Thoracic aorta (tissue), 2 donors: ENCODE results near the gene RAB9B. TPM values are rescaled to one million over a fixed set of nuclear protein-coding genes. Genes with fewer than 3 reads are reported as not detected.
A peak's percentile ranks its signal among the peaks of the same experiment; 100 is the strongest.

Source experiments
- ATAC-seq: fragments of 150-250 bp; one replicate; pipeline ENCODE4 v1.8.0; 2017; ENCODE audit warnings: low read depth; ENCODE audit not compliant: insufficient number of reproducible peaks, low FRiP score
- DNase-seq: peaks from one replicate; pipeline ENCODE4 v3.0.0-alpha.2; 2020; ENCODE audit warnings: low spot score
- H3K27ac ChIP-seq, 2 donors: fragments of 200-600 bp; sonication (generic); 1 replicate in 1 of 2; 2 replicates in 1 of 2; pipeline ENCODE4 v1.5.1; 2016; ENCODE audit warnings: mild to moderate bottlenecking in 2 of 2, moderate library complexity in 2 of 2
- H3K27me3 ChIP-seq: fragments of 200-600 bp; sonication (generic); replicated peaks from 2 replicates; pipeline ENCODE4 v1.6.0; 2016; ENCODE audit warnings: mild to moderate bottlenecking; ENCODE audit not compliant: insufficient read depth
- H3K36me3 ChIP-seq: fragments of 200-600 bp; sonication (generic); one replicate; pipeline ENCODE4 v1.5.1; 2016
- H3K4me1 ChIP-seq, 2 donors: fragments of 200-600 bp; sonication (generic); 1 replicate in 1 of 2; 2 replicates in 1 of 2; pipeline versions ENCODE4 v1.5.1 to v1.6.0; 2016; ENCODE audit warnings: low read depth in 2 of 2, mild to moderate bottlenecking in 1 of 2; ENCODE audit not compliant: control insufficient read depth in 1 of 2
- H3K4me3 ChIP-seq: fragments of 200-600 bp; sonication (generic); 2 replicates; pipeline ENCODE4 v1.5.1; 2016; ENCODE audit warnings: mild to moderate bottlenecking
- H3K9me3 ChIP-seq: fragments of 200-600 bp; sonication (generic); 2 replicates; pipeline ENCODE4 v1.5.1; 2016
- CTCF ChIP-seq: fragments of 200-600 bp; sonication (generic); IDR thresholded peaks from one replicate; pipeline ENCODE4 v1.5.1; 2019; ENCODE audit warnings: antibody characterized with exemption
- total RNA-seq, 2 donors: library from RNA; depleted of rRNA; stranded (reverse); fragments of >200 nt; gene quantifications; one replicate each; pipeline versions ENCODE4 v1.1.0 to v1.2.3, GENCODE V29; 2016

Gene RAB9B
- total RNA-seq, 2 donors from 2014 or later: 6.8 to 7.7 TPM

GRCh38 chrX:103864149-103864548 is 32.1 kb upstream of the RAB9B start:
- Histone ChIP-seq H3K27me3 (no peaks in the 10 kb centered on the region), H3K9me3 (no peaks in the 10 kb centered on the region), H3K4me3 (no peak overlapping the region), H3K36me3 (no peaks in the 10 kb centered on the region), H3K4me1 (no peaks in the 10 kb centered on the region), H3K27ac (peak overlapping the region in 1 of 2 donors; percentile 55)
- ATAC-seq (no peak), DNase-seq (no peak)
- TF ChIP-seq CTCF: no peak

- H3K27ac ChIP-seq: no peak overlapping the region
- no peak for TF ChIP-seq CTCF
- H3K9me3 ChIP-seq: no peaks in the 10 kb centered on the region
These were observed 29.1 kb upstream of the RAB9B start for GRCh38 chrX:103861200-103861599.

GRCh38 chrX:103849558-103849957 is 17.5 kb upstream of the RAB9B start:
- no peak for ATAC-seq
- H3K27me3 ChIP-seq: no peaks in the 10 kb centered on the region
- H3K27ac ChIP-seq: no peak overlapping the region
- H3K4me3 ChIP-seq: no peak overlapping the region
- DNase-seq: no peak
- TF ChIP-seq CTCF: no peak
- H3K36me3 ChIP-seq: no peaks in the 10 kb centered on the region
- no peaks in the 10 kb centered on the region for H3K9me3 ChIP-seq
- H3K4me1 ChIP-seq: no peaks in the 10 kb centered on the region

More at GRCh38 chrX:103861200-103861599, 29.1 kb upstream of the RAB9B start:
- no peak overlapping the region for H3K4me3 ChIP-seq
- no peaks in the 10 kb centered on the region for H3K27me3 ChIP-seq
- ATAC-seq: no peak
- H3K4me1 ChIP-seq: no peaks in the 10 kb centered on the region
- DNase-seq: no peak
- H3K36me3 ChIP-seq: no peaks in the 10 kb centered on the region

- ATAC-seq: no peak
- Histone ChIP-seq H3K9me3 (no peaks in the 10 kb centered on the region), H3K27ac (no peak overlapping the region), H3K36me3 (no peaks in the 10 kb centered on the region), H3K4me3 (no peak overlapping the region), H3K4me1 (no peaks in the 10 kb centered on the region), H3K27me3 (no peaks in the 10 kb centered on the region)
- DNase-seq: no peak
- TF ChIP-seq CTCF: no peak
These were observed 15.3 kb upstream of the RAB9B start for GRCh38 chrX:103847174-103847870.

GRCh38 chrX:103846386-103846785 is 14.3 kb upstream of the RAB9B start:
- Histone ChIP-seq H3K4me1 (no peaks in the 10 kb centered on the region), H3K9me3 (no peaks in the 10 kb centered on the region), H3K36me3 (no peaks in the 10 kb centered on the region), H3K27me3 (no peaks in the 10 kb centered on the region), H3K27ac (no peak overlapping the region), H3K4me3 (no peak overlapping the region)
- TF ChIP-seq CTCF: no peak
- DNase-seq (no peak), ATAC-seq (no peak)
